C1 segment of cervical spinal cord (tissue), 14 donors: ENCODE measurements around the gene B9D2.
"Not testable (repeated sequence)": the region's sequence is repeated elsewhere in the genome, so short reads cannot be mapped to it uniquely, and the experiment has no call there.

Experiments used
- DNase-seq, 14 donors: peaks; one replicate each; lab custom pipeline; 2025; lab: John Stamatoyannopoulos, UW

The B9D2 gene

GRCh38 chr19:41355035-41355434 is 8.9 kb downstream of the B9D2 start:
- no peak for DNase-seq

- no peak for DNase-seq
Observed at GRCh38 chr19:41354343-41354953, 9.5 kb downstream of the B9D2 start.

- DNase-seq, result peak in 11 of 14 donors; percentile 15 to 84 (median 56)
Observed at GRCh38 chr19:41353466-41354342, 10.2 kb downstream of the B9D2 start, which contains the start of gene TGFB1. TGFB1 (minus strand) TSS chr19:41353922; CDS start chr19:41353044, 878 bp downstream.

GRCh38 chr19:41352609-41353465 is 11.1 kb downstream of the B9D2 start:
- DNase-seq, result peak in 8 of 14 donors; percentile 11 to 60 (median 24)

- no peak for DNase-seq
Observed at GRCh38 chr19:41352279-41352608, 11.7 kb downstream of the B9D2 start.

- peak in 10 of 14 donors; percentile 16 to 68 (median 42) for DNase-seq
Observed at GRCh38 chr19:41351339-41352245, 12.4 kb downstream of the B9D2 start.

GRCh38 chr19:41350735-41351338 is 13.1 kb downstream of the B9D2 start:
- no peak for DNase-seq

GRCh38 chr19:41346916-41347315 is 17.0 kb downstream of the B9D2 start:
- not testable (repeated sequence) for DNase-seq

- no peak for DNase-seq
Observed at GRCh38 chr19:41344162-41344561, 19.8 kb downstream of the B9D2 start.

GRCh38 chr19:41341669-41342490 is 22.1 kb downstream of the B9D2 start:
- DNase-seq, result peak in 1 of 14 donors; percentile 14

GRCh38 chr19:41339936-41340335 is 24.0 kb downstream of the B9D2 start:
- no peak for DNase-seq

GRCh38 chr19:41335467-41335866 is 28.5 kb downstream of the B9D2 start:
- no peak for DNase-seq

- no peak for DNase-seq
Observed at GRCh38 chr19:41334793-41335192, 29.2 kb downstream of the B9D2 start.

GRCh38 chr19:41332468-41332867 is 31.5 kb downstream of the B9D2 start:
- no peak for DNase-seq

- DNase-seq, result no peak
Observed at GRCh38 chr19:41332000-41332399, 31.9 kb downstream of the B9D2 start.

- no peak for DNase-seq
Observed at GRCh38 chr19:41330946-41331678, 32.8 kb downstream of the B9D2 start.

GRCh38 chr19:41330481-41330880 is 33.5 kb downstream of the B9D2 start:
- DNase-seq, result no peak

- DNase-seq, result peak in 8 of 14 donors; percentile 9 to 61 (median 32)
Observed at GRCh38 chr19:41328842-41329225, 35.1 kb downstream of the B9D2 start.
